Ramos (cell line): Measurements from ENCODE around the gene CIITA.

ENCODE experiments used
- in situ Hi-C: fragments of 300-500 bp; cut with MboI; formaldehyde crosslinking; loops from one replicate; pipeline ENCODE4 v1.14.3; 2022; ENCODE audit warnings: low sequenced_read_pairs; ENCODE audit not compliant: unreplicated experiment

Gene CIITA

GRCh38 chr16:10911267-10911666 lies 34.3 kb downstream of the CIITA start:
- in situ Hi-C loops: loop anchor here (10.0 kb wide), 2 partner anchors 166 to 246 kb away; partner anchors contain the start of gene NUBP1

- in situ Hi-C loops: loop anchor here (5.0 to 10.0 kb wide), 3 partner anchors 172 to 399 kb away; partner anchors contain the start of gene NUBP1
These were observed 39.5 kb downstream of the CIITA start for GRCh38 chr16:10916534-10916933.

- in situ Hi-C loops: loop anchor here (5.0 to 10.0 kb wide), 3 partner anchors 174 to 401 kb away; partner anchors contain the start of gene NUBP1
These were observed 41.4 kb downstream of the CIITA start for GRCh38 chr16:10918294-10919002.

- in situ Hi-C loops: loop anchor here (5.0 to 10.0 kb wide), 3 partner anchors 174 to 402 kb away; partner anchors contain the start of gene NUBP1
These were observed 42.0 kb downstream of the CIITA start for GRCh38 chr16:10919003-10919351.

GRCh38 chr16:10920726-10921427 lies 43.9 kb downstream of the CIITA start:
- in situ Hi-C loops: no loop called here

- in situ Hi-C loops: no loop called here
These were observed 44.7 kb downstream of the CIITA start for GRCh38 chr16:10921536-10922327.

- in situ Hi-C loops: no loop called here
These were observed 45.5 kb downstream of the CIITA start for GRCh38 chr16:10922328-10923145.

- in situ Hi-C loops: no loop called here
These were observed 46.2 kb downstream of the CIITA start for GRCh38 chr16:10923146-10923649.

GRCh38 chr16:10923650-10924214 lies 46.7 kb downstream of the CIITA start:
- in situ Hi-C loops: no loop called here

- in situ Hi-C loops: loop anchor here (25.0 kb wide), 1 partner anchor 613 kb away; no protein-coding TSS in a partner anchor
These were observed 48.3 kb downstream of the CIITA start for GRCh38 chr16:10925285-10925684.

GRCh38 chr16:10926094-10926493 lies 49.1 kb downstream of the CIITA start:
- in situ Hi-C loops: loop anchor here (25.0 kb wide), 1 partner anchor 614 kb away; no protein-coding TSS in a partner anchor

- in situ Hi-C loops: loop anchor here (25.0 kb wide), 1 partner anchor 615 kb away; no protein-coding TSS in a partner anchor
These were observed 49.9 kb downstream of the CIITA start for GRCh38 chr16:10926867-10927266.

- in situ Hi-C loops: loop anchor here (25.0 kb wide), 1 partner anchor 615 kb away; no protein-coding TSS in a partner anchor
These were observed 50.6 kb downstream of the CIITA start for GRCh38 chr16:10927497-10928112.

- in situ Hi-C loops: loop anchor here (25.0 kb wide), 1 partner anchor 617 kb away; no protein-coding TSS in a partner anchor
These were observed 52.1 kb downstream of the CIITA start for GRCh38 chr16:10929097-10929496.

GRCh38 chr16:10929853-10930754 lies 53.1 kb downstream of the CIITA start:
- in situ Hi-C loops: loop anchor here (10.0 to 25.0 kb wide), 2 partner anchors 255 to 618 kb away; no protein-coding TSS in a partner anchor

GRCh38 chr16:10930755-10931093 lies 53.7 kb downstream of the CIITA start:
- in situ Hi-C loops: loop anchor here (10.0 to 25.0 kb wide), 2 partner anchors 256 to 618 kb away; no protein-coding TSS in a partner anchor

- in situ Hi-C loops: loop anchor here (10.0 to 25.0 kb wide), 2 partner anchors 256 to 619 kb away; no protein-coding TSS in a partner anchor
These were observed 54.1 kb downstream of the CIITA start for GRCh38 chr16:10931134-10931533.
